ENCODE results near the gene WNT11.

Gene WNT11

DNA sequence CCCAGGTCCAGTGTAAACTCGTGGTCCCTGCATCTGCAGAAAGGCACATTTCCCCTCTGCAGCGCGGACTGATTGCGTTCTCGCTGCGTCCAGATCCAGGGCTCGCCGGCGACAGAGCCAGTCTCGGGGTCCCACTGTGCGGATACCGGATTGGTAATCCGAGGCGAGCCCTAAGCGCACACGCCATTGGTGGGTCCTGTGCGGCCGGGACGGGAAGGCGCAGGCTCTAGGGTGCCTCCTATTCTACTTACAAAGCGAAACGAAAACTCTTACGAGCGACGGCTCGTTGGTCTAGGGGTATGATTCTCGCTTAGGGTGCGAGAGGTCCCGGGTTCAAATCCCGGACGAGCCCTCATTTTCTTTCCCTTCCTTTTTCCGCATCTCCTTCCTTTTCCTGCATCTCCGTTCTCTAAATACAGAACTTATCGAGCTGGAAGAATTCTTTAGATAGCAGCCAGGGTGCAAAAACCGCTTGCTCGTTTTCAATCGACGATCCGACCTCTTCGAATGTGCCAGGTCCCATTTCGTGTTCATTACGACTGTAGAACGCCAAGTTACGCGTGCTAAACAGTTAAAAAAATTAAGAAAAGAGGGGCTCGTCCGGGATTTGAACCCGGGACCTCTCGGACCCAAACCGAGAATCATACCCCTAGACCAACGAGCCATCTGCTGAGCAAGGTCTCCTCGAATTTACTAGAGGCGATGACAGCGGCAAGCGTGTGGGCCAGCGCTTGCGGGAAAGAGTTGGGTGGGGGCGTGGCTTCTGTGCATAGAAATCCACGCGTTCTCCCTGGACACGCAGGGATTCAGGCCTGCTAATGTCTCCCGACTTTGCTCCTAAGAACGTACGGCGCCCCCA lies 29.2 kb upstream of the WNT11 start:
- ChIA-PET CTCF (interaction anchor here (0.7 to 2.2 kb wide), 3 partner anchors 24 to 1799 kb away, joined by 3 to 24 read pairs (median 5); no protein-coding TSS in a partner anchor), POLR2A (ENCODE audit: low non-redundant PET) (interaction anchor here (0.7 kb wide), 1 partner anchor 277 kb away, joined by 4 read pairs; no protein-coding TSS in a partner anchor)
- H3K27ac ChIP-seq, result peak overlapping the region; percentile 76
- DNase-seq (ENCODE audit: low spot score), result peak; percentile 90
- TF ChIP-seq, protein P1, sequence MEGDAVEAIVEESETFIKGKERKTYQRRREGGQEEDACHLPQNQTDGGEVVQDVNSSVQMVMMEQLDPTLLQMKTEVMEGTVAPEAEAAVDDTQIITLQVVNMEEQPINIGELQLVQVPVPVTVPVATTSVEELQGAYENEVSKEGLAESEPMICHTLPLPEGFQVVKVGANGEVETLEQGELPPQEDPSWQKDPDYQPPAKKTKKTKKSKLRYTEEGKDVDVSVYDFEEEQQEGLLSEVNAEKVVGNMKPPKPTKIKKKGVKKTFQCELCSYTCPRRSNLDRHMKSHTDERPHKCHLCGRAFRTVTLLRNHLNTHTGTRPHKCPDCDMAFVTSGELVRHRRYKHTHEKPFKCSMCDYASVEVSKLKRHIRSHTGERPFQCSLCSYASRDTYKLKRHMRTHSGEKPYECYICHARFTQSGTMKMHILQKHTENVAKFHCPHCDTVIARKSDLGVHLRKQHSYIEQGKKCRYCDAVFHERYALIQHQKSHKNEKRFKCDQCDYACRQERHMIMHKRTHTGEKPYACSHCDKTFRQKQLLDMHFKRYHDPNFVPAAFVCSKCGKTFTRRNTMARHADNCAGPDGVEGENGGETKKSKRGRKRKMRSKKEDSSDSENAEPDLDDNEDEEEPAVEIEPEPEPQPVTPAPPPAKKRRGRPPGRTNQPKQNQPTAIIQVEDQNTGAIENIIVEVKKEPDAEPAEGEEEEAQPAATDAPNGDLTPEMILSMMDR (conservative IDR thresholded peaks at IDR 0.05; ENCODE audit: low read depth), result no peak

- DNase-seq (ENCODE audit: low spot score), result no peak
- H3K27ac ChIP-seq, result peak overlapping the region; percentile 76
- CTCF ChIA-PET, result interaction anchor here (0.6 to 2.2 kb wide), 4 partner anchors 23 to 396 kb away, joined by 3 to 24 read pairs (median 4); no protein-coding TSS in a partner anchor
- TF ChIP-seq, protein P1 (conservative IDR thresholded peaks at IDR 0.05; ENCODE audit: low read depth), result no peak
- POLR2A ChIA-PET (ENCODE audit: low non-redundant PET), result no interaction called here
These were observed 28.3 kb upstream of the WNT11 start for GRCh38 chr11:76234416-76235232.

DNA sequence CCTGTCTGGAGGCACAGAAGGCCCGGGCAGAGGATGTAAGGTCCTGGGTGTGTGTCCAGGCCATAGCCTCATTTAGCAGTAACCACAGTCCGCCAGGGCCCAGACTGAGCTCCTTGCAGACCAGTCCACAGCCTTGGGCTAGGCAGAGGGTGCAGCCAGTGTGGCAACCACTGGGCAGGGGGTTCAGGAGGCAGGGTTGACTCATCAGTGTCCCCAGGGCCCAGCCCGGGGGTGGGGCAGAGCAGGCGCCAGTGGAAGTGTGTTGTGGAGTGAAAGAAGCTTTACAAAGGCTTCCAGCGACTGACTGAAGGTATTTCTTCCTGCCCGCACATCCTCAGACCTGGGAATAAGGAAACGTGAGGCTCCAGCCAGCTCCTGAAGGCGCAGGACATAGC lies 27.7 kb upstream of the WNT11 start:
- TF ChIP-seq, protein P1 (conservative IDR thresholded peaks at IDR 0.05; ENCODE audit: low read depth), result no peak
- CTCF ChIA-PET, result interaction anchor here (0.6 to 2.2 kb wide), 4 partner anchors 23 to 397 kb away, joined by 3 to 24 read pairs (median 4); no protein-coding TSS in a partner anchor
- POLR2A ChIA-PET (ENCODE audit: low non-redundant PET), result no interaction called here
- H3K27ac ChIP-seq, result peak overlapping the region; percentile 76
- DNase-seq (ENCODE audit: low spot score), result no peak

- peak overlapping the region; percentile 76 for H3K27ac ChIP-seq
- ChIA-PET POLR2A (ENCODE audit: low non-redundant PET) (no interaction called here), CTCF (interaction anchor here (0.6 to 2.2 kb wide), 3 partner anchors 25 to 398 kb away, joined by 4 to 24 read pairs (median 4); no protein-coding TSS in a partner anchor)
These were observed 27.1 kb upstream of the WNT11 start for GRCh38 chr11:76233196-76233921.

GRCh38 chr11:76232026-76232665 lies 25.8 kb upstream of the WNT11 start:
- TF ChIP-seq, protein P1 (conservative IDR thresholded peaks at IDR 0.05; ENCODE audit: low read depth), result no peak
- no peak overlapping the region for H3K27ac ChIP-seq
- ChIA-PET CTCF (interaction anchor here (0.8 kb wide), 1 partner anchor 24 kb away, joined by 3 read pairs; no protein-coding TSS in a partner anchor), POLR2A (ENCODE audit: low non-redundant PET) (no interaction called here)
- DNase-seq (ENCODE audit: low spot score), result no peak

More at GRCh38 chr11:76233196-76233921, 27.1 kb upstream of the WNT11 start:
- TF ChIP-seq, protein P1 (conservative IDR thresholded peaks at IDR 0.05; ENCODE audit: low read depth), result no peak
- DNase-seq (ENCODE audit: low spot score), result no peak
